ENCODE data around the gene RBBP4. TPM values are rescaled to one million over a fixed set of nuclear protein-coding genes. Genes with fewer than 3 reads are reported as not detected.

RBBP4 gene
- total and polyA plus RNA-seq, 2 donors (not counting 1 experiment from before 2014, with no cell fraction given), result 69.9 to 204 TPM

DNA sequence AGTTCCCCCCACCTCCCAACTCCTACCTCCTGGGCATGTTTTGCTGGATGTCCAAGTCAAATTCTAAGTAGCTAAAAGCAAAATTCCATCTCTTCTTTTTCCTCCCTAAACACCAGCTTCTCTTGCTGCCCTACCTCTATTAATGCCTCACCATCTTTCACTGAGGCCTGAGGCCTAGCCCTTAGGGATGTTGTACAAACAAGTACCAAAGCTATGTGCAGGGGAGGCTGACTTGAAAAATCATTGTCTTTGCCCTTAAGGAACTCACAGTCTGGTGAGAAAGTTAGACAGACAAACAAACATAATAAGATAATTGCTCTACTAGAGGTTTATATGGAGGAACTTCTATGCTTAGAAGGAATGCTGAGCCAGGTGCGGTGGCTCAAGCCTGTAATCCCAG is 76.9 kb downstream of the RBBP4 start:
- CTCF ChIA-PET, result interaction anchor here (3.5 kb wide), 1 partner anchor 16 kb away, joined by 14 read pairs; no protein-coding TSS in a partner anchor
- DNase-seq, result no peak
- H3K9ac ChIP-seq (ENCODE audit: low read length), result no peak overlapping the region
- H3K36me3 ChIP-seq (replicated peaks in 1 of 2; ENCODE audit: control extremely low read depth in 1 of 2, control insufficient read depth in 1 of 2, extremely low read depth in 1 of 2, insufficient read depth in 2 of 2, low read length in 1 of 2), result no peaks in the 10 kb centered on the region
- H3K4me2 ChIP-seq (replicated peaks; ENCODE audit: low read depth, low read length, poor library complexity, severe bottlenecking), result no peak overlapping the region
- POLR2A ChIA-PET, result no interaction called here
- TF ChIP-seq, protein P1, sequence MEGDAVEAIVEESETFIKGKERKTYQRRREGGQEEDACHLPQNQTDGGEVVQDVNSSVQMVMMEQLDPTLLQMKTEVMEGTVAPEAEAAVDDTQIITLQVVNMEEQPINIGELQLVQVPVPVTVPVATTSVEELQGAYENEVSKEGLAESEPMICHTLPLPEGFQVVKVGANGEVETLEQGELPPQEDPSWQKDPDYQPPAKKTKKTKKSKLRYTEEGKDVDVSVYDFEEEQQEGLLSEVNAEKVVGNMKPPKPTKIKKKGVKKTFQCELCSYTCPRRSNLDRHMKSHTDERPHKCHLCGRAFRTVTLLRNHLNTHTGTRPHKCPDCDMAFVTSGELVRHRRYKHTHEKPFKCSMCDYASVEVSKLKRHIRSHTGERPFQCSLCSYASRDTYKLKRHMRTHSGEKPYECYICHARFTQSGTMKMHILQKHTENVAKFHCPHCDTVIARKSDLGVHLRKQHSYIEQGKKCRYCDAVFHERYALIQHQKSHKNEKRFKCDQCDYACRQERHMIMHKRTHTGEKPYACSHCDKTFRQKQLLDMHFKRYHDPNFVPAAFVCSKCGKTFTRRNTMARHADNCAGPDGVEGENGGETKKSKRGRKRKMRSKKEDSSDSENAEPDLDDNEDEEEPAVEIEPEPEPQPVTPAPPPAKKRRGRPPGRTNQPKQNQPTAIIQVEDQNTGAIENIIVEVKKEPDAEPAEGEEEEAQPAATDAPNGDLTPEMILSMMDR (IDR thresholded peaks at IDR 0.05), result no peak
- TF ChIP-seq EZH2 (IDR thresholded peaks at IDR 0.05; ENCODE audit: borderline replicate concordance, insufficient read depth, low read depth, low read length, poor library complexity, severe bottlenecking), result no peak
- intact Hi-C loops (cut with micrococcal nuclease), result no loop called here
- Mint-ChIP-seq H3K9me3 (ENCODE audit: insufficient read depth) (no peaks in the 10 kb centered on the region), H3K27ac (no peak overlapping the region), H3K27me3 (peaks cover 25% of the 10 kb centered on the region), H3K4me1 (no peaks in the 10 kb centered on the region), H3K4me3 (no peak overlapping the region)
- H3K27me3 ChIP-seq (replicated peaks in 1 of 4; ENCODE audit: control extremely low read depth in 1 of 4, control insufficient read depth in 3 of 4, insufficient read depth in 4 of 4, low read length in 3 of 4), result peaks cover 0 to 10% (median 3%) of the 10 kb centered on the region in 4 experiments
- ATAC-seq (ENCODE audit: low read depth), result no peak
- no peak overlapping the region for H3K27ac ChIP-seq (ENCODE audit: low read length in 2 of 2)
- no peaks in the 10 kb centered on the region for H3K9me3 ChIP-seq (ENCODE audit: control extremely low read depth in 1 of 3, control insufficient read depth in 2 of 3, insufficient read depth in 1 of 3, low read length in 2 of 3)
- H3K4me3 ChIP-seq (ENCODE audit: control extremely low read depth in 1 of 5, extremely low read depth in 1 of 5, insufficient read depth in 1 of 5, low read depth in 2 of 5, low read length in 4 of 5), result no peak overlapping the region
- WGBS (ENCODE audit: insufficient coverage), result no CpG with 5 or more reads among the region's 1 CpG
- H4K20me1 ChIP-seq (ENCODE audit: control insufficient read depth, insufficient read depth, low read length, poor library complexity, severe bottlenecking), result no peaks in the 10 kb centered on the region
- no peaks in the 10 kb centered on the region for H3K4me1 ChIP-seq (ENCODE audit: control insufficient read depth in 2 of 2, insufficient read depth in 2 of 2, low read length in 2 of 2)
- H2AFZ ChIP-seq (ENCODE audit: insufficient read depth, low read depth, low read length, poor library complexity, severe bottlenecking), result no peak overlapping the region
- H3K79me2 ChIP-seq (ENCODE audit: control insufficient read depth, insufficient read depth, low read length), result no peaks in the 10 kb centered on the region

DNA sequence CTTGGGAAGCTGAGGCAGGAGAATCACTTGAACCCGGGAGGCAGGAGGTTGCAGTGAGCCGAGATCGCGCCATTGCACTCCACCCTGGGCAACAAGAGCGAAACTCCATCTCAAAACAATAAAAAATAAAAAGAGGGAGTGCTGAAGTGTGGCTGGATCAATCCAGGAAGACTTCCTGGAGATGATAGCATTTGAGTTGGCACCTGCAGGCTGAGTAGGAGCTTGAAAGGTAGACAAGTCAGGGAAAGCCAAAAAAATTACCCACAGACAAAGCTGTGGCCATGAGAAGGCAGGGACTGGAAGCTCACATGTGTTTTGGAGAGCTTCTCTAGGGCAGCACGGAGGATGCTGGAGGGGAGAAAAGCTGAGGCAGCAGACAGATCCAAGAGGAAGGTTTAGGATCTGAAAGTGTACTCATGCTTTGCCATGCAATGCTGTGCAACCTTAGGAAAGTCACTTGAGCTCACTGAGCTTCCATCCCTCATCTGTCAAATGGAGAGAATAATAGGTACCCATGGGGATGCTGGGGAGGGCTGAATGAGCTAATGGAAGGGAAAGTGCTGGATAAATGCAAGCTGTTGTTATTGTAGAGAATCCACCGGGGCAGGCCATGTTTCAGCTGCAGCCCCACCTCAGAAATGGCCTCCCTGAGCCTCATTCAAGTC is 77.5 kb downstream of the RBBP4 start:
- Histone ChIP-seq H3K9ac (ENCODE audit: low read length) (no peak overlapping the region), H3K4me1 (ENCODE audit: control insufficient read depth in 2 of 2, insufficient read depth in 2 of 2, low read length in 2 of 2) (no peaks in the 10 kb centered on the region), H3K9me3 (ENCODE audit: control extremely low read depth in 1 of 3, control insufficient read depth in 2 of 3, insufficient read depth in 1 of 3, low read length in 2 of 3) (no peaks in the 10 kb centered on the region), H3K36me3 (replicated peaks in 1 of 2; ENCODE audit: control extremely low read depth in 1 of 2, control insufficient read depth in 1 of 2, extremely low read depth in 1 of 2, insufficient read depth in 2 of 2, low read length in 1 of 2) (no peaks in the 10 kb centered on the region), H4K20me1 (ENCODE audit: control insufficient read depth, insufficient read depth, low read length, poor library complexity, severe bottlenecking) (no peaks in the 10 kb centered on the region), H2AFZ (ENCODE audit: insufficient read depth, low read depth, low read length, poor library complexity, severe bottlenecking) (no peak overlapping the region), H3K4me2 (replicated peaks; ENCODE audit: low read depth, low read length, poor library complexity, severe bottlenecking) (no peak overlapping the region), H3K27ac (ENCODE audit: low read length in 2 of 2) (no peak overlapping the region), H3K27me3 (replicated peaks in 1 of 4; ENCODE audit: control extremely low read depth in 1 of 4, control insufficient read depth in 3 of 4, insufficient read depth in 4 of 4, low read length in 3 of 4) (peaks cover 0 to 10% (median 3%) of the 10 kb centered on the region in 4 experiments), H3K4me3 (ENCODE audit: control extremely low read depth in 1 of 5, extremely low read depth in 1 of 5, insufficient read depth in 1 of 5, low read depth in 2 of 5, low read length in 4 of 5) (no peak overlapping the region), H3K79me2 (ENCODE audit: control insufficient read depth, insufficient read depth, low read length) (no peaks in the 10 kb centered on the region)
- intact Hi-C loops (cut with micrococcal nuclease), result no loop called here
- Mint-ChIP-seq H3K9me3 (ENCODE audit: insufficient read depth) (no peaks in the 10 kb centered on the region), H3K27me3 (peaks cover 29% of the 10 kb centered on the region), H3K4me1 (no peaks in the 10 kb centered on the region), H3K4me3 (no peak overlapping the region), H3K27ac (no peak overlapping the region)
- no peak for TF ChIP-seq EZH2 (IDR thresholded peaks at IDR 0.05; ENCODE audit: borderline replicate concordance, insufficient read depth, low read depth, low read length, poor library complexity, severe bottlenecking)
- TF ChIP-seq, protein P1 (IDR thresholded peaks at IDR 0.05), result no peak
- POLR2A ChIA-PET, result no interaction called here
- DNase-seq (no peak), ATAC-seq (ENCODE audit: low read depth) (no peak)
- CTCF ChIA-PET, result interaction anchor here (3.5 kb wide), 1 partner anchor 16 kb away, joined by 14 read pairs; no protein-coding TSS in a partner anchor
- WGBS (ENCODE audit: insufficient coverage), result 100% methylated on average over 1 of the region's 7 CpGs

All from B cell (primary cell).